GM21528 (cell line): ENCODE measurements around the gene FBXL19.

Experiments used
- ATAC-seq: cut with Tn5 transposase; IDR thresholded peaks from one replicate; pipeline ENCODE4 v1.9.1; 2021; ENCODE audit warnings: mild to moderate bottlenecking, moderate library complexity; ENCODE audit not compliant: unreplicated experiment, low FRiP score

Gene FBXL19

GRCh38 chr16:30894540-30895368 lies 28.6 kb upstream of the FBXL19 start:
- no peak for ATAC-seq

GRCh38 chr16:30895627-30896260 lies 27.6 kb upstream of the FBXL19 start:
- no peak for ATAC-seq

- ATAC-seq, result no peak
Measured at GRCh38 chr16:30896261-30896888, 27.0 kb upstream of the FBXL19 start, which contains the start of gene CTF1. Gene CTF1 (plus strand): TSS chr16:30896614. CDS start chr16:30896644, 30 bp downstream.

DNA sequence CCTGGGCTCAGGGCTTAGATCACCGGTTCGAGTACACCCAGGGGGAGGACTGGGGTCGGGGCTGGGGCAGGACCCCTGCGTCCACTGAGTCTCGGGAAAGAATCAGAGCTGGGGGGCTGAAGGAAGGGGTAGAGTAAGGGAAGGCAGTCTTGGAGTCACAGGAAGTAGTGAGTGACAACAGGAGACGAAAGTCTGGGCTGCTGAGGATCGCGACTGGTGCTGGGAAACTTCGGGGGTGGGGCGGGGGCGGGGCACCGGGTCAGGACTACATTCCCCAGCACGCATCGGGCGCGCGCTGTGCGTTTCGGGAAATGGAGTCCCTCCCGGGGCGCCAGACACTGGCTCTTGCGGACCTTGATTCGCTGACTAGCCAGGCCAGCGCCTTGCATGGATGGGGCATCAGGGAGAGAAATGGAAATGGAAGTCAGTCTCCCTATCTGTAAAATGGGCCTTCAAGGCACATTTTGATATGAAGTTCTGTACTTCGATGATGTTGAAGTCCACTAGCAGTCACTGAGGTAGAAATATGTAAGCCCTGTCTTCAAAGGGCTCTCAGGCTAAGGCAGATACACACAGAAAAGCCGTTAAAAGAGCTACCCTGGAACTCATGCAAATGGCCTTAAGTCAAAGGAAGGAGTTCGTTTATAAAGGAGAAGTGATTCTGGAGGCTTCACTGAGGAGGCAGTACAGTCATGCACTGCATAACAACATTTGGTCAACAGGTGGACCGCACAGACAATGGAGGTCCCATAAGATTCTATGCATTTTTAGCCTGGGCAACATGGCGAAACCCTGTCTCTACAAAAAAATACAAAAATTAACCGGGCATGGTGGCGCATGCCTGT lies 26.3 kb upstream of the FBXL19 start:
- no peak for ATAC-seq

- no peak for ATAC-seq
Measured at GRCh38 chr16:30899794-30900193, 23.6 kb upstream of the FBXL19 start.

DNA sequence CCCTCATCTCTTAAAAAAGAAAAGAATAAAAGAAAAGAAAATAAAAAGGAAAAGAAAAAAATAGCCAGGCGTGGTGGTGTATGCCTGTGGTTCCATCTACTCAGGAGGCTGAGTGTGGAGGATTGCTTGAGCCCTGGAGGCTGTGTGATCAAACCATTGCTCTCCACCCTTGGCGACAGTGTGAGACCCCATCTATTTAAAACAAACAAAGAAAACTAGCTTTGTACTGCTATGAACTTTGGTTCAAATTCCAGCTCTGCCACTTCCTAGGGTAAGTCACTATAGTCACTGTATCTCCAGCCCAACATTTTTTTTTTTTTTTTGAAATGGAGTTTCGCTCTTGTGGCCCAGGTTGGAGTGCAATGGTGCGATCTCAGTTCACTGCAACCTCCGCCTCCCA lies 22.8 kb upstream of the FBXL19 start:
- ATAC-seq, result no peak

GRCh38 chr16:30901201-30902028 lies 22.0 kb upstream of the FBXL19 start:
- no peak for ATAC-seq

- no peak for ATAC-seq
Measured at GRCh38 chr16:30902029-30902972, 21.1 kb upstream of the FBXL19 start.

DNA sequence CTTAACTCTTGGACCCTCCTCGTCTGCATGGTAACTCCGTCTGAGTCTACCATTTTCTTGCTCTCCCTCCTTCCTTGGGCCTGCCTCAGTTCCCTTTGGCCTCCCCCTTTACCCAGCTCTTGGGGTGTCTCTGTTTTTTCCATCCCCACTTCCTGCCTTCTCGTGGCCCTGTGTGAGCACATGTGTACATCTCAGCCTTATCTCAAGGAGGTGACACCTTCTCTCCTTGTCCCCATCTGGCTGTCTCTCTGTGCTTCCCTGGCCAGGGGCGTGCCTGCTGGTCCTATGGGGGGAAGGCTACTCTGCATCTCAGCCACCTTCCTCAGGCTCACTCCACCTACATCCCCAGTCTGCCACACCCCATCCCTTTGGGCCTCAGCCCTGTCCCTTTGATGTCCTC lies 20.4 kb upstream of the FBXL19 start:
- ATAC-seq, result no peak

DNA sequence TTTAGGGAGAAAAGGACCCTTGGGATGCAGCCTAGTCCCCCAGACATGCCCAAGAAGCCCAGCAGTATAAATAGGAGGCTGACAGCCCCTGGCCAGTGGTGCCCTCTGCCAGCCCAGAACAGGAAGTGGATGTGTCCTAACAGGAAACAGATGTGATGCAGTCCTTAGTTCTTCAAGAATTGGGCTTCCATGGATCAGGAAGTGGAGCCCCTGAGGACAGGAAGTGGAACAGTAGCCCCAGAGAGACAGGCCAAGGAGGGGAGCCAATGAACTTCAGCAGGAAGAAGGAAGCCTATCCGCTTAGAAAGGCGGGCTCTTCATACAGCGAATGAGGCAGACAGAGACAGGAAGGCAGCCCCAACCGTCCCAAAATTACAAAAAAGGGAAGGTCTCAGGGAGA lies 19.8 kb upstream of the FBXL19 start:
- ATAC-seq, result no peak

GRCh38 chr16:30904114-30904780 lies 19.1 kb upstream of the FBXL19 start:
- ATAC-seq, result no peak

GRCh38 chr16:30907064-30907463 lies 16.3 kb upstream of the FBXL19 start:
- no peak for ATAC-seq

- ATAC-seq, result no peak
Measured at GRCh38 chr16:30910427-30911029, 12.8 kb upstream of the FBXL19 start.

DNA sequence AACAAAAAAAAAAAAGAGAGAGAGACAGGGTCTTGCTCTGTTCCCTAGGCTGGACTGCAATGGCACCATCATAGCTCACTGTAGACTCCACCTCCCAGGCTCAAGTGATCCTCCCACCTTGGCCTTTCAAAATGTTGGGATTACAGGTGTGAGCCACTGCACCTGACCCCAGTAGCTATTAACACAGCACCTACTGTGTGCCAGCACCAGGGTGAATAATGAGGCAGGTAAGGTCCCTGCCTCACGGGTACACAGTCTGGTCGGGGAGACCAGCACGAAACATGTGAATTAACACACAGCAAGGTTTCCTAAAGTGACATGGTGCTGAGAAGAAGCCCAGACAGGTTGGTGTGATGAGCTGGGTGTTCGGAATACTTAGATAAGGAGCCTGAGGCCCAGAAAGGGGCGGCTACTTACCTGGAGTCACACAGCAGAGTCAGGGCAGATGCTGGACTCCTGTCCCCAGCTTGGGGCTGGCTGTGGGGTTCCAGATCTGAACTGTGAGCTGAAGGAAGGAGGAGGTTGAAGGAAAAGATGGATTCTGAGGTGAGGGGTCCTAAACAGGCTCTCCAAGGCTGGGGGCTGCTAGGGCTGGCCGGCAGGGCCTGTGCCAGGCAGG lies 10.5 kb upstream of the FBXL19 start:
- no peak for ATAC-seq

- ATAC-seq, result no peak
Measured at GRCh38 chr16:30914830-30915229, 8.5 kb upstream of the FBXL19 start.

DNA sequence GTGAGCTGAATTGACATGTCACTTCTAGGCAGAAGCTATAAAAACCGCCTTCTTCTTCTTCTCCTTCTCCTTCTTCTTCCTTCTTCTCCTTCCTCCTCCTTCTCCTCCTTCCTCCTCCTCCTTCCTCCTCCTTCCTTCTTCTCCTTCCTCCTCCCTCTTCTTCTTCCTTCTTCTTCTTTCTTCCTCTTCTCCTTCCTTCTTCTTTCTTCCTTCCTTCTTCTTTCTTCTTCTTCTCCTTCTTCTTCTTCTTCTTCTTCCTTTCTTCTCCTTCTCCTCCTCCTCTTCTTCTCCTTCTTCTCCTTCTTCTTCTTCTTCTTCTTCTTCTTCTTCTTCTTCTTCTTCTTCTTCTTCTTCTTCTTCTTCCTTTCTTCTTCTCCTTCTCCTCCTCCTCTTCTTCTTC lies 4.8 kb upstream of the FBXL19 start:
- no peak for ATAC-seq

DNA sequence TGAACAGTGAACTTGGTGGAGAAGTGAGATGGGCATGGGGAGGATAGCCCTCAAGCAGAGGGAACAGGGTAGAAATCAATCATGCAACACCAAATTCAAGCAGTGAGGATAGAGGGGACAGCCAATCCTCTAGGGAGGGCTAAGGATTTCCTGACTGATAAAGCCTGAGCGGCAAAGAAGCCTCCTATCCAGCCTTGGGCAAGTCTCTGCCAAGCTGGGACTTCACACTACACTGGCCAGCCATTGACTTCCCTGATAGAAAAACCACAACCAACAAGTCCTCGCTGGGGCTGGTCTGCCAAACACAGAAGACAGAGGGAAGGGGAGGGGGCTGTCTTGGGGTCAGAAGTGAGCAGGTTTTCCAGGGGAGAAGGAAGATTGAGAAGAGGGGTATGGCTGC lies 2.5 kb upstream of the FBXL19 start:
- ATAC-seq, result no peak

GRCh38 chr16:30921459-30921747 lies 2.0 kb upstream of the FBXL19 start:
- ATAC-seq, result no peak
